Body of pancreas (tissue), 4 donors: Measurements from ENCODE around the gene DLAT. TPM values are rescaled to one million over a fixed set of nuclear protein-coding genes. Genes with fewer than 3 reads are reported as not detected.
"Not testable (repeated sequence)": the region's sequence is repeated elsewhere in the genome, so short reads cannot be mapped to it uniquely, and the experiment has no call there.

Experiments
- ATAC-seq: fragments of 150-250 bp; one replicate; pipeline ENCODE4 v1.9.1; 2016
- DNase-seq, 4 donors: peaks; one replicate each; pipeline ENCODE4 v3.0.0-alpha.2; 2019
- H3K27ac ChIP-seq, 4 donors: fragments of 200-600 bp; sonication (generic); 1 replicate in 3 of 4; 2 replicates in 1 of 4; pipeline versions ENCODE4 v1.5.1 to v1.6.1; 2016 to 2019; ENCODE audit warnings: mild to moderate bottlenecking in 1 of 4, mixed read lengths in 1 of 4, moderate library complexity in 1 of 4
- H3K27me3 ChIP-seq, 2 donors: fragments of 200-600 bp; sonication (generic); one replicate each; pipeline ENCODE4 v1.6.0; 2016; ENCODE audit warnings: mild to moderate bottlenecking in 1 of 2
- H3K36me3 ChIP-seq, 2 donors: fragments of 200-600 bp; sonication (generic); replicated peaks in 1 of 2; 2 replicates each; pipeline ENCODE4 v1.5.1; 2016; ENCODE audit warnings: low read depth in 2 of 2; ENCODE audit not compliant: insufficient read depth in 1 of 2
- H3K4me1 ChIP-seq: fragments of 200-600 bp; sonication (generic); one replicate; pipeline ENCODE4 v1.6.0; 2016
- H3K4me3 ChIP-seq, 2 donors: fragments of 200-600 bp; sonication (generic); 1 replicate in 1 of 2; 2 replicates in 1 of 2; pipeline ENCODE4 v1.5.1; 2016 to 2019
- H3K9me3 ChIP-seq, 3 donors: fragments of 200-600 bp; sonication (generic); 1 replicate in 2 of 3; 2 replicates in 1 of 3; pipeline ENCODE4 v1.5.1; 2016
- POLR2A ChIP-seq, 3 donors: fragments of 450-650 bp; IDR thresholded peaks; one replicate each; pipeline ENCODE4 v1.6.1; 2016; ENCODE audit warnings: antibody characterized with exemption in 3 of 3, mild to moderate bottlenecking in 2 of 3
- WGBS, 2 donors: methylation state at CpG; one replicate each; pipeline ENCODE4 v1.1.5; 2017; 5-methylcytosine and 5-hydroxymethylcytosine counted together
- intact Hi-C: fragments of 100-400 bp; cut with DNase I; formaldehyde crosslinking; loops from one replicate; pipeline ENCODE4 v1.15.1; 2023
- total RNA-seq, 2 donors: library from RNA; depleted of rRNA; stranded (reverse); fragments of >200 nt; gene quantifications; one replicate each; pipeline ENCODE4 v1.1.0, GENCODE V29; 2016
- TF ChIP-seq, protein P1 (sequence below), 7 experiments: fragments of 450-650 bp in 4 of 7; fragments of 200-600 bp in 3 of 7; sonication (generic) in 3 of 7; IDR thresholded peaks; one replicate each; pipeline ENCODE4 v1.5.1; 2016 to 2019; ENCODE audit warnings: antibody characterized with exemption in 7 of 7

The DLAT gene
- total RNA-seq, 2 donors from 2014 or later, result 10.4 to 10.5 TPM

- 7 to 22% methylated on average over 4 of the region's 4 CpGs for WGBS, 2 donors
- intact Hi-C loops, result no loop called here
- ATAC-seq, result peak; percentile 92
- DNase-seq, result peak; percentile 36 to 73 (median 47)
- H3K4me3 ChIP-seq, result no peak overlapping the region
- no peaks in the 10 kb centered on the region for H3K36me3 ChIP-seq
- H3K9me3 ChIP-seq, result no peaks in the 10 kb centered on the region
- H3K27ac ChIP-seq, result peak overlapping the region in 3 of 4 donors; percentile 74 to 81 (median 75)
- TF ChIP-seq, protein P1, sequence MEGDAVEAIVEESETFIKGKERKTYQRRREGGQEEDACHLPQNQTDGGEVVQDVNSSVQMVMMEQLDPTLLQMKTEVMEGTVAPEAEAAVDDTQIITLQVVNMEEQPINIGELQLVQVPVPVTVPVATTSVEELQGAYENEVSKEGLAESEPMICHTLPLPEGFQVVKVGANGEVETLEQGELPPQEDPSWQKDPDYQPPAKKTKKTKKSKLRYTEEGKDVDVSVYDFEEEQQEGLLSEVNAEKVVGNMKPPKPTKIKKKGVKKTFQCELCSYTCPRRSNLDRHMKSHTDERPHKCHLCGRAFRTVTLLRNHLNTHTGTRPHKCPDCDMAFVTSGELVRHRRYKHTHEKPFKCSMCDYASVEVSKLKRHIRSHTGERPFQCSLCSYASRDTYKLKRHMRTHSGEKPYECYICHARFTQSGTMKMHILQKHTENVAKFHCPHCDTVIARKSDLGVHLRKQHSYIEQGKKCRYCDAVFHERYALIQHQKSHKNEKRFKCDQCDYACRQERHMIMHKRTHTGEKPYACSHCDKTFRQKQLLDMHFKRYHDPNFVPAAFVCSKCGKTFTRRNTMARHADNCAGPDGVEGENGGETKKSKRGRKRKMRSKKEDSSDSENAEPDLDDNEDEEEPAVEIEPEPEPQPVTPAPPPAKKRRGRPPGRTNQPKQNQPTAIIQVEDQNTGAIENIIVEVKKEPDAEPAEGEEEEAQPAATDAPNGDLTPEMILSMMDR (IDR thresholded peaks at IDR 0.05), result no peak
- no peak for TF ChIP-seq POLR2A (IDR thresholded peaks at IDR 0.05)
- peaks cover 36% of the 10 kb centered on the region for H3K4me1 ChIP-seq
- H3K27me3 ChIP-seq, result no peaks in the 10 kb centered on the region
Observed at GRCh38 chr11:112017538-112017937, 7.7 kb upstream of the DLAT start.

GRCh38 chr11:112019066-112019465 lies 6.1 kb upstream of the DLAT start:
- 87 to 98% methylated on average over 5 of the region's 5 CpGs for WGBS, 2 donors
- no peak overlapping the region for H3K27ac ChIP-seq
- H3K36me3 ChIP-seq, result no peaks in the 10 kb centered on the region

DNA sequence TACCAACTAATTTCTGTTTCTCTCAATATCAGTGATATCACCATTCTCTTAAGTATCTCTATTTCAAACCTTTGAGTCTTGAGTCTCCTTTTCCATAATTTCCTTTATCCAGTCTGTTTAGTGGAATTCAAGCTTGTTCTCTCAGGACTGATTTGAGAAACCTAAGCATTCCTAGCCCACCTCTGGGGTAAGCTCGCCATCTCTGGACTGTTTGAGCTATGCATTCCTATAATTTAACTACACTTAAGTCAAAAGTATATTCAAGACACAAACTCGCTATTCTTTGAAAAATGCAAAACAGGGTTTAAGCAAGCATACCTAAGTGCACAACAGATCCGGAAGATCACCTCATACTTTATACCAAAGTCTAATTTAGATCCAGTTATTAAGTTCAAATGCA lies 2.1 kb upstream of the DLAT start:
- Histone ChIP-seq H3K4me1 (peaks cover 14% of the 10 kb centered on the region), H3K36me3 (no peaks in the 10 kb centered on the region), H3K27ac (no peak overlapping the region), H3K27me3 (no peaks in the 10 kb centered on the region), H3K9me3 (no peaks in the 10 kb centered on the region), H3K4me3 (no peak overlapping the region)
- no peak for ATAC-seq
- intact Hi-C loops, result no loop called here
- no peak for DNase-seq
- WGBS, 2 donors, result 91 to 95% methylated on average over 3 of the region's 3 CpGs
- TF ChIP-seq, protein P1 (IDR thresholded peaks at IDR 0.05), result no peak
- TF ChIP-seq POLR2A (IDR thresholded peaks at IDR 0.05), result no peak

More at GRCh38 chr11:112019066-112019465, 6.1 kb upstream of the DLAT start:
- H3K4me3 ChIP-seq, result no peak overlapping the region
- TF ChIP-seq, protein P1 (IDR thresholded peaks at IDR 0.05), result no peak
- no peak for TF ChIP-seq POLR2A (IDR thresholded peaks at IDR 0.05)
- DNase-seq (no peak), ATAC-seq (no peak)
- H3K4me1 ChIP-seq, result peaks cover 33% of the 10 kb centered on the region
- H3K27me3 ChIP-seq, result no peaks in the 10 kb centered on the region
- no peaks in the 10 kb centered on the region for H3K9me3 ChIP-seq
- intact Hi-C loops, result no loop called here

DNA sequence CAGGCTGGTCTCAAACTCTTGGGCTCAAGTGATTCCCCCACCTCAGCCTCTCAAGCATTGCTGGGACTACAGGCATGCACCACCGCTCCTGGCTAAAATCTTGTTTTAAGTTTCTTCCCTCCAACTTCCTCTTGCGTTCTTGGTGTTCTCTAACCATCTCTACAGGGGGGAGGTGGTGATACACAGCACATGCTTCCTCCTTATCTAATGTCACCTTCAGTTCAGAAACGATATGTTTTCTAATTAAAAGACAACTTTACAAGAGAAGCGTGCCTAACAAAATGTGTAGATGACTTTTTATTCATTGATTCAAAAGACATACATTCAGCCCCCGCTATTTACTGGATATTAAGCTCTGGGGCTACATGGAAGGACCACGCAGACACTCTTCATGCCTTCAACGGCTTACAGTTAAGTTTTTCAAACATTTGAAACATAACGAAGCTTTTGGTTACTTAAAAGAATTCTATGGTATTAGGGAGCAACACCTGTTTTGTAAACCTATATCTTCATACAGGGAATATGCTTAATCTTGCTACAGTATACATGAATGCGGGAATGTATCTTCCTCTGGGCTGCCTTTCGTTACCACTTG lies 933 bp upstream of the DLAT start:
- no peak for ATAC-seq
- Histone ChIP-seq H3K36me3 (no peaks in the 10 kb centered on the region), H3K27me3 (no peaks in the 10 kb centered on the region), H3K4me3 (peak overlapping the region; percentile 67 to 93), H3K4me1 (peaks cover 8% of the 10 kb centered on the region), H3K27ac (peak overlapping the region; percentile 43 to 96 (median 88)), H3K9me3 (no peaks in the 10 kb centered on the region)
- 19 to 24% methylated on average over 10 of the region's 10 CpGs for WGBS, 2 donors
- TF ChIP-seq, protein P1 (IDR thresholded peaks at IDR 0.05), result no peak
- TF ChIP-seq POLR2A (IDR thresholded peaks at IDR 0.05), result no peak
- intact Hi-C loops, result no loop called here
- no peak for DNase-seq

- ATAC-seq (no peak), DNase-seq (no peak)
- H3K4me1 ChIP-seq, result peaks cover 8% of the 10 kb centered on the region
- H3K9me3 ChIP-seq, result no peaks in the 10 kb centered on the region
- H3K36me3 ChIP-seq, result peaks cover 0 to 3% of the 10 kb centered on the region in 2 donors
- intact Hi-C loops, result no loop called here
- WGBS, 2 donors, result 0% methylated on average over 4 to 8 of the region's 8 CpGs
- peak overlapping the region; percentile 43 to 96 (median 88) for H3K27ac ChIP-seq
- H3K27me3 ChIP-seq, result no peaks in the 10 kb centered on the region
- peak overlapping the region; percentile 67 to 93 for H3K4me3 ChIP-seq
- TF ChIP-seq POLR2A (IDR thresholded peaks at IDR 0.05), result no peak
- TF ChIP-seq, protein P1 (IDR thresholded peaks at IDR 0.05), result no peak
Observed at GRCh38 chr11:112025707-112026106, 499 bp downstream of the DLAT start.

DNA sequence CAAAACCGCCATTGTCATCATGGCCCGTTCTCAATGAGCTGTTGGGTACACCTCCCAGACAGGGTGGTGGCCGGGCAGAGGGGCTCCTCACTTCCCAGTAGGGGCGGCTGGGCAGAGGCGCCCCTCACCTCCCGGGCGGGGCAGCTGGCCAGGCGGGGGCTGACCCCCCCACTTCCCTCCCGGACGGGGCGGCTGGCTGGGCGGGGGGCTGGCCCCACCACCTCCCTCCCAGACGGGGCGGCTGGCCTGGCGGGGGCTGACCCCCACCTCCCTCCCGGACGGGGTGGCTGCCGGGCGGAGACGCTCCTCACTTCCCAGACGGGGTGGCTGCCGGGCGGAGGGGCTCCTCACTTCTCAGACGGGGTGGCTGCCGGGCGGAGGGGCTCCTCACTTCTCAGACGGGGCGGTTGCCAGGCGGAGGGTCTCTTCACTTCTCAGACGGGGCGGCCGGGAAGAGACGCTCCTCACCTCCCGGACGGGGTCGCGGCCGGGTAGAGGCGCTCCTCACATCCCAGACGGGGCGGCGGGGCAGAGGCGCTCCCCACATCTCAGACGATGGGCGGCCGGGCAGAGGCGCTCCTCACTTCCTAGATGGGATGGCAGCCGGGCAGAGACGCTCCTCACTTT lies 1.7 kb downstream of the DLAT start:
- H3K4me1 ChIP-seq, H3K36me3 ChIP-seq, H3K4me3 ChIP-seq, H3K9me3 ChIP-seq, ATAC-seq, DNase-seq, intact Hi-C loops, H3K27me3 ChIP-seq, H3K27ac ChIP-seq: not testable (repeated sequence)
- WGBS, 2 donors, result 90 to 95% methylated on average over 2 to 4 of the region's 49 CpGs
